Skeletal muscle tissue (tissue), 4 donors: ENCODE measurements around the gene CEP290. TPM values are rescaled to one million over a fixed set of nuclear protein-coding genes. Genes with fewer than 3 reads are reported as not detected.

Experiments
- H3K27ac ChIP-seq: one replicate; pipeline ENCODE4 v1.7.0; 2013; ENCODE audit warnings: mild to moderate bottlenecking, low read depth, low read length, inconsistent platforms
- H3K27me3 ChIP-seq, 3 donors: one replicate each; pipeline ENCODE4 v1.7.0; 2013; ENCODE audit warnings: low read length in 3 of 3; ENCODE audit not compliant: control insufficient read depth in 3 of 3, insufficient read depth in 3 of 3
- H3K36me3 ChIP-seq, 3 donors: one replicate each; pipeline ENCODE4 v1.7.0; 2013; ENCODE audit warnings: low read length in 3 of 3; ENCODE audit not compliant: control insufficient read depth in 3 of 3, insufficient read depth in 3 of 3
- H3K4me1 ChIP-seq, 3 donors: one replicate each; pipeline ENCODE4 v1.7.0; 2013; ENCODE audit warnings: low read length in 3 of 3, mild to moderate bottlenecking in 3 of 3; ENCODE audit not compliant: control insufficient read depth in 3 of 3, insufficient read depth in 3 of 3
- H3K4me3 ChIP-seq, 3 donors: one replicate each; pipeline ENCODE4 v1.7.0; 2013; ENCODE audit warnings: low read length in 3 of 3
- H3K9ac ChIP-seq, 3 donors: one replicate each; pipeline ENCODE4 v1.7.0; 2013; ENCODE audit warnings: low read length in 3 of 3, mild to moderate bottlenecking in 3 of 3, moderate library complexity in 2 of 3, low read depth in 1 of 3
- H3K9me3 ChIP-seq, 3 donors: one replicate each; pipeline ENCODE4 v1.7.0; 2013; ENCODE audit warnings: low read length in 3 of 3; ENCODE audit not compliant: control insufficient read depth in 3 of 3
- total RNA-seq: library from RNA; depleted of rRNA; stranded (reverse); fragments of >200 nt; gene quantifications from one replicate; pipeline ENCODE4 v1.2.3, GENCODE V29; 2014
- donor health status: Osteomylitis.

The CEP290 gene, protein sequence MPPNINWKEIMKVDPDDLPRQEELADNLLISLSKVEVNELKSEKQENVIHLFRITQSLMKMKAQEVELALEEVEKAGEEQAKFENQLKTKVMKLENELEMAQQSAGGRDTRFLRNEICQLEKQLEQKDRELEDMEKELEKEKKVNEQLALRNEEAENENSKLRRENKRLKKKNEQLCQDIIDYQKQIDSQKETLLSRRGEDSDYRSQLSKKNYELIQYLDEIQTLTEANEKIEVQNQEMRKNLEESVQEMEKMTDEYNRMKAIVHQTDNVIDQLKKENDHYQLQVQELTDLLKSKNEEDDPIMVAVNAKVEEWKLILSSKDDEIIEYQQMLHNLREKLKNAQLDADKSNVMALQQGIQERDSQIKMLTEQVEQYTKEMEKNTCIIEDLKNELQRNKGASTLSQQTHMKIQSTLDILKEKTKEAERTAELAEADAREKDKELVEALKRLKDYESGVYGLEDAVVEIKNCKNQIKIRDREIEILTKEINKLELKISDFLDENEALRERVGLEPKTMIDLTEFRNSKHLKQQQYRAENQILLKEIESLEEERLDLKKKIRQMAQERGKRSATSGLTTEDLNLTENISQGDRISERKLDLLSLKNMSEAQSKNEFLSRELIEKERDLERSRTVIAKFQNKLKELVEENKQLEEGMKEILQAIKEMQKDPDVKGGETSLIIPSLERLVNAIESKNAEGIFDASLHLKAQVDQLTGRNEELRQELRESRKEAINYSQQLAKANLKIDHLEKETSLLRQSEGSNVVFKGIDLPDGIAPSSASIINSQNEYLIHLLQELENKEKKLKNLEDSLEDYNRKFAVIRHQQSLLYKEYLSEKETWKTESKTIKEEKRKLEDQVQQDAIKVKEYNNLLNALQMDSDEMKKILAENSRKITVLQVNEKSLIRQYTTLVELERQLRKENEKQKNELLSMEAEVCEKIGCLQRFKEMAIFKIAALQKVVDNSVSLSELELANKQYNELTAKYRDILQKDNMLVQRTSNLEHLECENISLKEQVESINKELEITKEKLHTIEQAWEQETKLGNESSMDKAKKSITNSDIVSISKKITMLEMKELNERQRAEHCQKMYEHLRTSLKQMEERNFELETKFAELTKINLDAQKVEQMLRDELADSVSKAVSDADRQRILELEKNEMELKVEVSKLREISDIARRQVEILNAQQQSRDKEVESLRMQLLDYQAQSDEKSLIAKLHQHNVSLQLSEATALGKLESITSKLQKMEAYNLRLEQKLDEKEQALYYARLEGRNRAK (N-terminal part only)
- 12.0 TPM for total RNA-seq

GRCh38 chr12:88141774-88142609, at the start of gene CEP290, which contains the start of gene TMTC3:
TSS of gene CEP290 (minus strand) at chr12:88142088. CDS start at chr12:88141307, 781 bp downstream.
TSS of gene TMTC3 (plus strand) at chr12:88142307. CDS start at chr12:88148316, 6,009 bp downstream.
- Histone ChIP-seq H3K36me3 (peaks cover 0 to 6% (median 0%) of the 10 kb centered on the region in 3 donors), H3K4me1 (peaks cover 6 to 15% (median 14%) of the 10 kb centered on the region in 3 donors), H3K9ac (peak within 1 kb of the TSS; percentile 79 to 90 (median 85)), H3K4me3 (peak within 1 kb of the TSS; percentile 78 to 98 (median 92)), H3K27ac (peak within 1 kb of the TSS; percentile 66), H3K27me3 (no peaks in the 10 kb centered on the region), H3K9me3 (no peaks in the 10 kb centered on the region)

- Histone ChIP-seq H3K27me3 (no peaks in the 10 kb centered on the region), H3K4me1 (no peaks in the 10 kb centered on the region), H3K4me3 (no peak overlapping the region), H3K9me3 (no peaks in the 10 kb centered on the region), H3K27ac (no peak overlapping the region), H3K36me3 (peaks cover 0 to 6% (median 2%) of the 10 kb centered on the region in 3 donors), H3K9ac (no peak overlapping the region)
These were observed 46.3 kb upstream of the CEP290 start for GRCh38 chr12:88188180-88188579.

DNA sequence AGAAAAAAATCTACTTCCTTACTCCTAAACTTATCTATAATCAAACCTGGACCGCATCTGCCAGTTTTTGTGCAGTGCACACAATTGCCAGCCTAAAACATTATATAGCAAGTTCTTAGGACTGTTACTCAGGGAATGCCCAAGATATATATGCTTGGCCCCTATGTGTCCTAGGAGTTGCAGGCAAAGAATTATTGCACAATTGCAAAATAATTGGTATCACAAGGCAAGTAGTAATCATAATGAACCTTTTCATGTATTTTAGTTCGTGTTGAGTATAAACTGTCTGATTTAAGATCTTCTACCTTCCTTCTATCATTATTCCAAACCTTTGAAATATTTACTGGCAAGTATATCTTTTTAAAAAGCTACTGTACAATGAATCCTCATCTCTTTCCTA, 45.7 kb upstream of the CEP290 start:
- peaks cover 2 to 6% (median 2%) of the 10 kb centered on the region in 3 donors for H3K36me3 ChIP-seq
- H3K4me3 ChIP-seq, result no peak overlapping the region
- H3K27ac ChIP-seq, result no peak overlapping the region
- no peak overlapping the region for H3K9ac ChIP-seq
- no peaks in the 10 kb centered on the region for H3K9me3 ChIP-seq
- H3K27me3 ChIP-seq, result no peaks in the 10 kb centered on the region
- no peaks in the 10 kb centered on the region for H3K4me1 ChIP-seq

- Histone ChIP-seq H3K27ac (no peak overlapping the region), H3K9me3 (no peaks in the 10 kb centered on the region), H3K9ac (no peak overlapping the region), H3K4me1 (no peaks in the 10 kb centered on the region), H3K27me3 (no peaks in the 10 kb centered on the region), H3K4me3 (no peak overlapping the region), H3K36me3 (peaks cover 2 to 6% (median 2%) of the 10 kb centered on the region in 3 donors)
These were observed 44.1 kb upstream of the CEP290 start for GRCh38 chr12:88185988-88186387.

DNA sequence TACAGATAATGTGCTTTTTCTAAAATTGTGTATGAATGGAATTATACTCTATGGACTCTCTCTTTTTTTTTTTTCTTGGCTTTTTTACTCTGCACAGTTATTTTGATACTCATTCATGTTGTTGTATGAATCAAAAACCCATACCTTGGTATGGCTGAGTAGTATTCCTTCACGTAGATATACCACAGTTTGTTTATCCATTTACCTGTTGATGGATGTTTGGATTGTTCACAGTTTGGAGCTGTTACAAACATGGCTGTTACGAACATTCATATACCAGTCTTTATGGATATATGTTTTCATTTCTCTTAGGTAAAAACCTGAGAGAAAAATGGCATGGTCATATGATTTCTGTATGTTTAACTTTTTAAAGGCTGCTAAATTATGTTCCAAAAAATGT, 43.4 kb upstream of the CEP290 start:
- H3K27ac ChIP-seq, result no peak overlapping the region
- no peak overlapping the region for H3K9ac ChIP-seq
- H3K36me3 ChIP-seq, result peaks cover under 1 to 10% (median 4%) of the 10 kb centered on the region in 3 donors
- no peak overlapping the region for H3K4me3 ChIP-seq
- no peaks in the 10 kb centered on the region for H3K27me3 ChIP-seq
- no peaks in the 10 kb centered on the region for H3K4me1 ChIP-seq
- no peaks in the 10 kb centered on the region for H3K9me3 ChIP-seq

- H3K36me3 ChIP-seq, result peaks cover 2 to 15% (median 9%) of the 10 kb centered on the region in 3 donors
- H3K27ac ChIP-seq, result no peak overlapping the region
- H3K27me3 ChIP-seq, result no peaks in the 10 kb centered on the region
- H3K9me3 ChIP-seq, result no peaks in the 10 kb centered on the region
- no peaks in the 10 kb centered on the region for H3K4me1 ChIP-seq
- no peak overlapping the region for H3K4me3 ChIP-seq
- no peak overlapping the region for H3K9ac ChIP-seq
These were observed 42.3 kb upstream of the CEP290 start for GRCh38 chr12:88184196-88184595.

GRCh38 chr12:88182416-88182815, 40.5 kb upstream of the CEP290 start:
- Histone ChIP-seq H3K9me3 (no peaks in the 10 kb centered on the region), H3K4me1 (no peaks in the 10 kb centered on the region), H3K27me3 (no peaks in the 10 kb centered on the region), H3K27ac (no peak overlapping the region), H3K36me3 (peaks cover 2 to 21% (median 18%) of the 10 kb centered on the region in 3 donors), H3K4me3 (no peak overlapping the region), H3K9ac (no peak overlapping the region)

DNA sequence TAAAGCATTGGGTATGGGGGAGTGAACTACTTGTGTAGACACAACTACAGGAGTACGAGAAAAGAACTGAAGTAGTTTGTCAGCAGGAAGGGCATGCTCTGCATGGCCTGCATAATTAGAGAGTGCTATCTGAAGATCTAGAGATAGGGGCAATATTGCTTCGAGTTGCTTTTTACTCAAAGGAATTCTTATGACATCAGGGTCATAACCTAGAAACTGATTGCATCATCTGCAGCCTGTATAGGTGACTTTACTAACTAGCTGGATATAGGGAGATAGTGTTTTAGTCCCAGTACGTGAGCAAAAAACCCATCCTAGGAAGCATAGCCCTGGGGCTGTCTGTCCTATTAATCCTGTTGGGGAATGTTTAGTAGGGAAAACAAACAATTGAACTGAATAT, 40.0 kb upstream of the CEP290 start:
- H3K27ac ChIP-seq, result no peak overlapping the region
- no peaks in the 10 kb centered on the region for H3K4me1 ChIP-seq
- H3K4me3 ChIP-seq, result no peak overlapping the region
- H3K27me3 ChIP-seq, result no peaks in the 10 kb centered on the region
- H3K36me3 ChIP-seq, result peaks cover 2 to 22% (median 21%) of the 10 kb centered on the region in 3 donors
- H3K9me3 ChIP-seq, result no peaks in the 10 kb centered on the region
- H3K9ac ChIP-seq, result no peak overlapping the region
